Neural progenitor cell (in vitro differentiated cells): ENCODE measurements around the gene CSK.

ENCODE experiments used
- EZH2 ChIP-seq: fragments of 200-600 bp; sonication (generic); IDR thresholded peaks from 2 replicates; pipeline ENCODE4 v1.6.1; 2017; ENCODE audit warnings: antibody characterized with exemption, mild to moderate bottlenecking, moderate library complexity
- EZH2phosphoT487 ChIP-seq: fragments of 200-600 bp; sonication (generic); IDR thresholded peaks from 2 replicates; pipeline ENCODE4 v1.6.1; 2017; ENCODE audit warnings: antibody characterized with exemption
- TF ChIP-seq, protein P1 (sequence below): fragments of 200-600 bp; sonication (generic); IDR thresholded peaks from 2 replicates; pipeline ENCODE4 v1.5.1; 2017; ENCODE audit warnings: antibody characterized with exemption, mild to moderate bottlenecking

DNA sequence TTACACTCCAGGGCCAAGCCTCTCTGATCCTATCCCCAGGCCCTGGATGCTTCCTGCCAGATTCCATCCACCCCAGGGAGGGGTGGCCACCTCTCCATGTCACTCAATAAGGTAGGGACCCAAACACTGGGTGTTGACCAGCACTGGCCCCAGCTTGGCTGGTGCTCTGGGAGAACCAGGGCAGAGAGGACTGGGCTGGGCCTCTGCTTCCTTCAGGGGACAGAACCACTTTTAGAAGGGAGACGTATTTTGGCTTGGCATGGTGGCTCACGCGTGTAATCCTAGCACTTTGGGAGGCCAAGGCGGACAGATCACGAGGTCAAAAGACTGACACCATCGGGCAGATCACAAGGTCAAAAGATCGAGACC, 39.9 kb downstream of the CSK start:
- TF ChIP-seq, protein P1, sequence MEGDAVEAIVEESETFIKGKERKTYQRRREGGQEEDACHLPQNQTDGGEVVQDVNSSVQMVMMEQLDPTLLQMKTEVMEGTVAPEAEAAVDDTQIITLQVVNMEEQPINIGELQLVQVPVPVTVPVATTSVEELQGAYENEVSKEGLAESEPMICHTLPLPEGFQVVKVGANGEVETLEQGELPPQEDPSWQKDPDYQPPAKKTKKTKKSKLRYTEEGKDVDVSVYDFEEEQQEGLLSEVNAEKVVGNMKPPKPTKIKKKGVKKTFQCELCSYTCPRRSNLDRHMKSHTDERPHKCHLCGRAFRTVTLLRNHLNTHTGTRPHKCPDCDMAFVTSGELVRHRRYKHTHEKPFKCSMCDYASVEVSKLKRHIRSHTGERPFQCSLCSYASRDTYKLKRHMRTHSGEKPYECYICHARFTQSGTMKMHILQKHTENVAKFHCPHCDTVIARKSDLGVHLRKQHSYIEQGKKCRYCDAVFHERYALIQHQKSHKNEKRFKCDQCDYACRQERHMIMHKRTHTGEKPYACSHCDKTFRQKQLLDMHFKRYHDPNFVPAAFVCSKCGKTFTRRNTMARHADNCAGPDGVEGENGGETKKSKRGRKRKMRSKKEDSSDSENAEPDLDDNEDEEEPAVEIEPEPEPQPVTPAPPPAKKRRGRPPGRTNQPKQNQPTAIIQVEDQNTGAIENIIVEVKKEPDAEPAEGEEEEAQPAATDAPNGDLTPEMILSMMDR = no peak
- TF ChIP-seq EZH2 (no peak), EZH2phosphoT487 (no peak)
